ENCODE measurements around the gene SUMO3.

The SUMO3 gene

GRCh38 chr21:44762221-44763049, 55.4 kb downstream of the SUMO3 start:
- no peak overlapping the region for H3K9ac ChIP-seq (ENCODE audit: low read depth, low read length)
- peaks cover 3% of the 10 kb centered on the region for H3K9me3 ChIP-seq (ENCODE audit: control insufficient read depth, insufficient read depth, low read length)
- peaks cover 13% of the 10 kb centered on the region; the same call in 1 of the 2 replicates for H3K4me1 ChIP-seq (ENCODE audit: insufficient read depth, low read length)
- no peaks in the 10 kb centered on the region for H3K36me3 ChIP-seq (ENCODE audit: insufficient read depth, low read length)

GRCh38 chr21:44761747-44762208, 56.1 kb downstream of the SUMO3 start:
- Histone ChIP-seq H3K9me3 (ENCODE audit: control insufficient read depth, insufficient read depth, low read length) (peaks cover 3% of the 10 kb centered on the region), H3K4me1 (ENCODE audit: insufficient read depth, low read length) (peaks cover 12% of the 10 kb centered on the region; the same call in 1 of the 2 replicates)

GRCh38 chr21:44761011-44761729, 56.7 kb downstream of the SUMO3 start:
- H3K9ac ChIP-seq (ENCODE audit: low read depth, low read length) = no peak overlapping the region
- H3K36me3 ChIP-seq (ENCODE audit: insufficient read depth, low read length) = no peaks in the 10 kb centered on the region
- H3K4me1 ChIP-seq (ENCODE audit: insufficient read depth, low read length) = peaks cover 8% of the 10 kb centered on the region; the same call in 1 of the 2 replicates
- peaks cover 3% of the 10 kb centered on the region for H3K9me3 ChIP-seq (ENCODE audit: control insufficient read depth, insufficient read depth, low read length)

More at GRCh38 chr21:44761747-44762208, 56.1 kb downstream of the SUMO3 start:
- no peaks in the 10 kb centered on the region for H3K36me3 ChIP-seq (ENCODE audit: insufficient read depth, low read length)
- no peak overlapping the region for H3K9ac ChIP-seq (ENCODE audit: low read depth, low read length)

GRCh38 chr21:44760376-44760775, 57.5 kb downstream of the SUMO3 start:
- Histone ChIP-seq H3K4me1 (ENCODE audit: insufficient read depth, low read length) (no peaks in the 10 kb centered on the region; the same call in 1 of the 2 replicates), H3K9ac (ENCODE audit: low read depth, low read length) (no peak overlapping the region), H3K9me3 (ENCODE audit: control insufficient read depth, insufficient read depth, low read length) (peaks cover 3% of the 10 kb centered on the region)

GRCh38 chr21:44759628-44760285, 58.1 kb downstream of the SUMO3 start:
- H3K9ac ChIP-seq (ENCODE audit: low read depth, low read length) = no peak overlapping the region
- H3K9me3 ChIP-seq (ENCODE audit: control insufficient read depth, insufficient read depth, low read length) = peaks cover 4% of the 10 kb centered on the region
- H3K4me1 ChIP-seq (ENCODE audit: insufficient read depth, low read length) = no peaks in the 10 kb centered on the region
- H3K36me3 ChIP-seq (ENCODE audit: insufficient read depth, low read length) = no peaks in the 10 kb centered on the region

More at GRCh38 chr21:44760376-44760775, 57.5 kb downstream of the SUMO3 start:
- no peaks in the 10 kb centered on the region for H3K36me3 ChIP-seq (ENCODE audit: insufficient read depth, low read length)

GRCh38 chr21:44758781-44759627, 58.9 kb downstream of the SUMO3 start:
- Histone ChIP-seq H3K9me3 (ENCODE audit: control insufficient read depth, insufficient read depth, low read length) (peaks cover 5% of the 10 kb centered on the region), H3K36me3 (ENCODE audit: insufficient read depth, low read length) (no peaks in the 10 kb centered on the region), H3K4me1 (ENCODE audit: insufficient read depth, low read length) (no peaks in the 10 kb centered on the region), H3K9ac (ENCODE audit: low read depth, low read length) (no peak overlapping the region)

GRCh38 chr21:44758141-44758561, 59.7 kb downstream of the SUMO3 start:
- Histone ChIP-seq H3K9ac (ENCODE audit: low read depth, low read length) (no peak overlapping the region), H3K36me3 (ENCODE audit: insufficient read depth, low read length) (no peaks in the 10 kb centered on the region), H3K4me1 (ENCODE audit: insufficient read depth, low read length) (no peaks in the 10 kb centered on the region), H3K9me3 (ENCODE audit: control insufficient read depth, insufficient read depth, low read length) (peaks cover 4% of the 10 kb centered on the region)

GRCh38 chr21:44757731-44758130, 60.1 kb downstream of the SUMO3 start:
- Histone ChIP-seq H3K9me3 (ENCODE audit: control insufficient read depth, insufficient read depth, low read length) (peaks cover 2% of the 10 kb centered on the region), H3K36me3 (ENCODE audit: insufficient read depth, low read length) (no peaks in the 10 kb centered on the region), H3K4me1 (ENCODE audit: insufficient read depth, low read length) (peaks cover 4% of the 10 kb centered on the region), H3K9ac (ENCODE audit: low read depth, low read length) (no peak overlapping the region)

GRCh38 chr21:44756423-44757185, 61.3 kb downstream of the SUMO3 start:
- Histone ChIP-seq H3K9ac (ENCODE audit: low read depth, low read length) (no peak overlapping the region), H3K9me3 (ENCODE audit: control insufficient read depth, insufficient read depth, low read length) (peaks cover 2% of the 10 kb centered on the region; the same call in 1 of the 2 replicates), H3K4me1 (ENCODE audit: insufficient read depth, low read length) (peaks cover 8% of the 10 kb centered on the region), H3K36me3 (ENCODE audit: insufficient read depth, low read length) (no peaks in the 10 kb centered on the region)
